ENCODE data around the gene LHX2.

The LHX2 gene

DNA sequence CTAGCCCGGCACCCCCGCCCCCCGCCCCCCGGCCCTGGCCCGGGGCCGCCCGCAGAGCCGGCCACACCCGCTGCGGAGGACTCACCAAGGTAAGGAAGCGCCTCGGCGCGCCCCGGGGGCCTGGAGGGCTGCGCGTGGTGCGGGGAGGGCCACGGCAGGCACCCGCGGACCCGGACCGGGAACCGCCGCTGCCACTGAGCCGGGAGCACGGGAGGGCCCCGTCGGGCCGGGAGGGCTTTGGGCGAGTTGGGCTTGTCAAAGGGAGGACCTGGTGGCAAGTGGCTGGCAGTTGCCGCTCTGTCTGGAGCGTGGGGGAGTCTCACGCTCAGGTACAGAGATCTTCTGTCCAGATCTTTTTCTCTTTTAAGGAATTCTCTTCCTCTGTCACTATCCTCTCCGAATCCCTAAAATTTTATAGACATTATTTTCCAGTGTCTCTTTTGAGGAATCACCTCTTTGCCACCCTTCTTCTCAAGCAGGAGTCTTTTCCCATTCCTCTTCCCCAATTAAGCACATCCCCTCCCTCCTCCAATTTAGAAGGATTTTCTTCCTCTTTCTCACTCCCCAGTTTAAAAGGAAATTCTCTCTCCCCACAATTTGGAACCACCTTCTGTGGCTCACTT, 11.3 kb upstream of the LHX2 start:
- peak; percentile 65 for DNase-seq (ENCODE audit: low spot score)

GRCh38 chr9:124000784-124001457, 10.6 kb upstream of the LHX2 start:
- DNase-seq (ENCODE audit: low spot score) = no peak

- no peak for DNase-seq (ENCODE audit: low spot score)
These were observed 10.1 kb upstream of the LHX2 start for GRCh38 chr9:124001458-124001799.

- DNase-seq (ENCODE audit: low spot score) = no peak
These were observed 9.6 kb upstream of the LHX2 start for GRCh38 chr9:124001866-124002525.

GRCh38 chr9:124003636-124004349, 7.8 kb upstream of the LHX2 start:
- no peak for DNase-seq (ENCODE audit: low spot score)

- no peak for DNase-seq (ENCODE audit: low spot score)
These were observed 7.0 kb upstream of the LHX2 start for GRCh38 chr9:124004593-124004992.

DNA sequence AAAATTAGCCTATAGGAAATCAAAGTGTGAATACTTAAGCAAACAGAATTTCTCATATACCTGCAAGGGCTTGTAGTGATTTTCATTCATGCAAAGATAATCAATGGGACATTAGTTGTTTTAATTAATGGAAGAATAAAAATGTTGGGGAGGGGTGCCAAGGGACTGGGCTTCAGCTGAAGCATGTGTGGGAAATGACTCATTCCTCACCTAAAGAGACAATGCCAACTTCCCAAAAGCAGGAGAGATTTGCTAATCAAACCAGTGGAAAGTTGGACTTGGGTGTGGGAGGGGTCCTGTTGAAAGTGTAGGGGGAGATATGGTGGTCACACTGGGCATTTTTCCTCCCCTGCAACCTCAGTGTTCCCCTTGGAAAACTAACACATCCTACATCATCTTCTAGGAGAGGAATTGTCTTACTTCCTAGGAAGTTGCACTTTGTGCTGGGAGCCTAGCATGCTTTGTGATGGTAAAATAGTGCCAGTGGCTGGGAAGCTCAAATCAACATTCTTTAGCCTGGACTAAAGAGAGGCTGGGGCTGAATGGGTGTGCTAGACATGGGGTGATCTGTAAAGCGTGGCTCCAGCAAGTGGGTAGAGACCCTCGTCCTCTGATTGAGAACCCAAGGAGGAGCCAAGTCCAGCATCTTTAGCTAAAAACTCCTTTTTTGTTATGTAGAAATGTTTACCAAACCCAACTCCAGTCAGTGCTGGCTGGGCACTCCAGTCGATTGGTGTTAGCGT, 6.4 kb upstream of the LHX2 start:
- DNase-seq (ENCODE audit: low spot score) = no peak

DNA sequence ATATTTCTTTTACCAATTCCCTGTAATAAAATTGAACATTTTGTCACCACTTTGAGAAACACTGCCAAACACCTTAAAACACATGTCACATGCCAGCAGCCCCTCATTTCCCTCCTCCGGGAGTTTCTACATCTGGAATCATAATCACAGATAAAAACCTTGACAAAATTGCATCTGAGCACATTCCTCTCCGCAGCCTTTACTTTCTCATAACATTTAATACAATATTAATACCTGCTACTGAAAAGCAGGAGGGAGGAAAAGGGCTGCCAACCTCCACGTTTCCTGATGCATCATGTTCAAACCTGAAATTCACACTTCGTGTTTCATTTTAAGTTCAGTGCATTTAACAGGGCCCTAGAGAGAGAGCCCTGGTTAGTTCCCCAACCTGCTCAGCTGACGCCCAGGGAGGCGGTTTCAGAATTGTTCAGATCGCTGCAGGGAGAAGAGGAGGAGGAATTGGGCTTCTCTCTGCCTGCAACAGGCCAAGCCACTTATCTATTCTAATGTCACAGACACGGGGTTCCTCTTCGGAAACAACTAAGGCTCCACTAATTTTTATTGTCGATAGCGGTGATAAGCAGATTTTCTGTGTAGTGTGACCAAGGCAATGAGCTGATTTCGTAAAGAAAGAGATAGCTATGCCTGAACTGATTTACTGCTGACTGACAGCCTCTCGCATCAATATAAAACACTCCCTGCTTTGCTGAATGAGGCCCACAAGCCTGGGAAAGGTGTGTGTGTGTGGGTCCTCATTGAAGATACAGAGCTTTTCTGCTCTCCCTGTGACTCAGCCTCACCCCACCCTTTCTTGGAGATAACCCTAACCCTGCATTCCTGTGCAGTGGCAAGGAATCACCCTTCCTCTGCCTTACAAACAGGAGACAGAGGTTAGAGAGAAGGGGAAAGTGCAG, 4.9 kb upstream of the LHX2 start:
- DNase-seq (ENCODE audit: low spot score) = no peak

DNA sequence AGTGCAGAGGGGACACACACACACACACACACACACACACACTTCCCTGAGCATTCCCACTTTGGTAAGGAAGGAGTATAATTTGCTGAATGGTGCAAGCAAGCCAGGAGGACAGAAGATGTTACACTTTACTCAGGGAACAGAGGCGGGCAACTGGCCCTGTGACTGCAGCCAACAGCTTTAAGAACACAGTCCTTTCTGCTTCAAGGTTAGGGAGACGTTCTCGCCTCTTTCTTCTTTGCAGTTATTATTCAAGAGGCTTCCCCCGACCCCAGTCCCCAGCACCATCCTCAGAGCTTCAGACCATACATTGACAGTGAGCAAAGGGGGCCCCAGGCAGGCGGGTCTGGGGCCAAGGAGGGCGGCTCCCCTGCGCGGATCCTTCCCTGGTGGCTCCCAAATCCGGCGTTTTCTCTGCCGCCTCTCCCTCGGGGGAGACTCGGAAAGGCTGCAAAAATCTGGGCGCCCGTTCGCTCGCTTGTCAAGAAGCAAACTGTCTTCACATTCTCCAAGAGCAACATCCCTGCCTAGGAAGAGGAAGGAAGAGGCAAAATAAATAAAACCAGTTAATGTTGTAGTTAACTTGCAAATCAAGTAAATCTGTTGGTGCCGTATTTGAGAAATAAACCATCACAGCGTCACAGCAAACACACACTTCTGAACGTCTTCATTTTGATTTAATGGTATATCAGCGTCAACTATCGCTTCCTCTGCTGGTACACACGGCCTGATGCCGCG, 3.8 kb upstream of the LHX2 start:
- DNase-seq (ENCODE audit: low spot score) = no peak

- DNase-seq (ENCODE audit: low spot score) = peak; percentile 63
These were observed 3.3 kb upstream of the LHX2 start for GRCh38 chr9:124008303-124008693.

DNA sequence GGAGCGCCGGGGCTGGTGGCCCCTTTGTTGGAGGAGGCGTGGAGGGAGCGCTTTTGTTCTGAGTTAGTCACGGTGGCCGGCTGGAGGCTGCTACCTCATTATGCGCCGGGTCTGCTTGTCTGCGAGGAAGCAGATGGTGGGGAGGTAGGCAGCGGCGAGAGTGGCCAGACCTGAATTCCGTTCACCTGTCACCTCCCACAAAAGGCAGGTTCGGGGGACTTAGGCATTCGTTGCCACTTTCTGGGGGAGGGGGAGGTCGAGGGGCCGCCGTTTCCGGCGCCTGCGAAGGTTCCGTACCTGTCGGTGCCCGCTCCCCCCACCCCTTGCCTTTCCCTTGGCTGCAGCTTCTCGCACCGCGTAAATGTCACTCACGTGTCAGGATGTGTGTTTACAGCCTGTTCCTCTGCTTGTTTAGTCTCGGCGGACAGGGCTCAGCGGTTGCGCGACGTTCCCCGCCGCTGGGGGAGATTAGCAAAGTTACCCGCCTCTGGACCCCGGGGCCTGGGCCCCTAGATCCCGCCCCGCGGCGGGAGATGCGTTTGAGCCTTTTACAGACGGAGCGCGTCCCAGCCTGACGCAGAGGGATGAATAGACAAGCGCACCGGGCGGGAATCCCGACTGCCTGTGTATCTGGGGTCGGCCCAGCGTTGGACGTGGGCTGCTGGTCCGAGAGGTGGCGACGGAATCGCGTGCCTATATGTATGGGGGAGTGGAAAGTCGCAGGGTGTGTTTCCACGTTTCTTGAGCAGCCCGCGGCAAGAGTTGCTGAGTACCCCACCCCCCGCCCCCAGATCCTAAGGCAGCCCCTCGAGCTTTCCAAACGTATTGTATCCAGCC, 2.7 kb upstream of the LHX2 start:
- peak; percentile 53 for DNase-seq (ENCODE audit: low spot score)

DNA sequence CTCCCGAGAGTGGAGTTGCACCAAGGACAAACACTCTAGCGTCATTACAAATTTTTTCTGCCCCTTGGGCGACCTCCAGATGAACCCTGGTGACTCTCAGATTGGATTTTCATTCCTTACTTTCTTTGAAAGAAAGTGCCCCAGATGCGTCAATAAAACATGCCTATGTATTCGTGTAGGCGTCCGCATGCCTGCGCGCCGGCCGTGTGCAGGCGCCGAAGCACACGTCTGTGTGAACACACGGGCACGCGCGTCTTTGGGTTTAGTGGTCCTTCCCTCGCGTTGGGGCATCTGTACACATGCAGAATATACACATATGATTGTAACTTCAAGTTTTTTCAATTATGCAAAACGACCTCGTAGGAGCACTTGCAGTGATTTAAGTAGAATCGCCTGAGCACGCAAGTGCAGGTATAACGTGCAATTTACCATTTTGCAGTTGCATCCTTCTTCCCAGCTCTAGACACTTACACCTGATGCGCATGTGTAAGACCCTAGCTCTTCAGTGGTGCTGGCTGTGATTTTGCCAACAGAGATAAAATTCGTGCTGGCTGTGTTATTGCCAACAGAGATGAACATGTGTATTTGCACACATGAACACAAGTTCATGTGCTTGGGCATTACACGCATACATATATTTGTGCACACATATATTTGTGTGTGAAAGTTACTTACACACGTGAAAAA, 1.9 kb upstream of the LHX2 start:
- DNase-seq (ENCODE audit: low spot score) = no peak

DNA sequence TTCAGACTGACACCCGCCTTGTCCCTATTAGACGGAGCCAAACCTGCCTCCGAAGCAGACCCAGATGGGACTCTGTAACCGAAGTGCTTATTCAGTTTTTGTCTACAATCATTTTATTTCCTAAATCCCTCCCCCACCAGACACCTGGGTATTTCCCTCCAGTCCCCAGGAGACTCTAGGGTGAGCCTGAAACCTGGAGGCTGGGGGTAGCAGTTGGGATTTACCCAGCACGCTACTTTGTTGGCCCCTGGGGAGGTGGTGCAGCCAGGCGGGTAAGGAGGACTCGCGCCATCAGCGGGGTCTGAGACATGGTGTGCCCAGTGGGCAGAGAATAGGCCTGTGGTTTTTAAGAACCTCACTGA, 1.3 kb upstream of the LHX2 start:
- peak; percentile 56 for DNase-seq (ENCODE audit: low spot score)

GRCh38 chr9:124010665-124011321, 775 bp upstream of the LHX2 start:
- peak; percentile 61 for DNase-seq (ENCODE audit: low spot score)

DNA sequence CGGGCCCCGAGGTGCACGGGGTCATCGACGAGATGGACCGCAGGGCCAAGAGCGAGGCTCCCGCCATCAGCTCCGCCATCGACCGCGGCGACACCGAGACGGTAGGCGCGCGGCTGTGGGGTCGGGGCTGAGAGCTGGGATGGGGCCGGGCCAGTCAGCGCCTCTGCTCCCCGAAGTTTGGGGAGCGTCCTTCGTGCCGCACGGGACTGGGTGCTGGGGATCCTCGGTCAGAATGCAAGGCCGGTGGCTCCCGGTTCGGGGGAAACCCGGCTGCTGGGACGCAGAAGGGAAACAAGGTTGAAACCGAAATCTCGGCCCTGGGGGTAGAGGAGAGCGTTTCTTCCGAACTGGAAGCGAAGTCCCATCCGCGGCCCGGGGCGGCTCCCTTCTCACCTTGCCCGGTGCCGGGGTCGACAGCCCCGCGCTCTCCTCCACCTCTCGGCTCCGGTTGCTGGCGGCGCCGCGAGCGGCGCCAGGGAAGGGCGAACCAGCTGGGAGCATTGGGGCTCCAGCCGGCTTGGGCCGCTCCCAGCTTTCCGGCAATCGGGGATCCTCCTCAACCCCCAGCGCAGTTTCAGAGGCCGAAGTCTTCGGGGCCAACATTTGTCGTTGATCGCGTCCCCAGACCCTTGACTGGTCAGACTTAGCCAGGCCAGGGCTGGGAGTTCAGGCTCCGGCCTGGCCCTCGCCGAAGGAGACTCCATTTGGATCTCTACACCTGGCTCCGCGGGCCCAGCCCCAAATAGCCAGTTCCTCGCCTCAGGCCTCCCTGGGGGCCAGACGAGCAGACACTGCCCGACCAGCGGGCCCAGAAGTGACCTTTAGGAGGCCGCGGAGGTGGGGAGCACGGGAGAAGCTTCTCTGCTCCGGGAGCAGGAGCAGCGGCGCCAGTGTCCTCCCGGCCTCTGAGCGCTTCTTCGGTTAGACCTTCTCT, 1.1 kb downstream of the LHX2 start:
- DNase-seq (ENCODE audit: low spot score) = peak; percentile 60

DNA sequence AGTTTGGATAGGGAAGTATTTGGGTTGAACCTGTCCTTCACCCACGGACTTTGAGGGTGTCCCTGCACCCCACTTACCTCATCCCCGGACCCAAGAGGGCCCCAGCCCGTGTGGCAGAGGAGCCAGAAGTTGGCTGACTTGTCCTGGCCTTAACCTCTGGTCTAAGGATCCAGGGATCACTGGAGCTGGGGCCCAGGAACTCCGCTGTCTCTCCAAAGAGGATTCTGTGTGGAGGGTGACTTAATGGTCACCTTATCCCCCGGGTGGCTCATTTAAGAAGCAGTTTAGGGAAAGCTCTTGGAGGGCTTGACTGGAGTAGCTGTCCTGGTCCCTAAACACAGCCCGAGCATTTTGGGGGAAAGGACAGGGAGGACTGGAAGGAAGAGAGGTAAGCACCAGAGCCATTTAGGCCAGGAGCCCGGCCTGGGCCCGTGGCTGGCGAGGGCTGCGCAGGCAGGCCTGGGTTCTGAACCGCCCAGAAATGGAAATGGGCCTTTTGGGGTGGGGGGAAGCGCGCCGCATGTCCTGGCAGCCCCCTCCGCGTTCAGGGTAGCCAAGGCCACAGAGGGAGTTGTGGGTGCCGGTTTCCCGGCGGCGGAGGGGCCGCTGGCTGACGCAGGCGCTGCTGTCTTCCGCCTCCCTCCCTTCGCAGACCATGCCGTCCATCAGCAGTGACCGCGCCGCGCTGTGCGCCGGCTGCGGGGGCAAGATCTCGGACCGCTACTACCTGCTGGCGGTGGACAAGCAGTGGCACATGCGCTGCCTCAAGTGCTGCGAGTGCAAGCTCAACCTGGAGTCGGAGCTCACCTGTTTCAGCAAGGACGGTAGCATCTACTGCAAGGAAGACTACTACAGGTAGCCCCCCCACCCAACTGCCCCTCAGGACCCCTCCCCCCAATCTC, 2.0 kb downstream of the LHX2 start:
- no peak for DNase-seq (ENCODE audit: low spot score)
